ENCODE measurements around the gene BICRA. TPM values are rescaled to one million over a fixed set of nuclear protein-coding genes. Genes with fewer than 3 reads are reported as not detected.
A peak's percentile ranks its signal among the peaks of the same experiment; 100 is the strongest.

Gene BICRA
- total and polyA plus RNA-seq, 2 experiments from 2014 or later: 3.0 to 13.5 TPM

- no peak for TF ChIP-seq CTCF (IDR thresholded peaks at IDR 0.05; ENCODE audit: low read depth, low read length)
- Histone ChIP-seq H3K27ac (no peak overlapping the region), H3K36me3 (peaks cover 20% of the 10 kb centered on the region), H3K9me3 (ENCODE audit: low read depth) (no peaks in the 10 kb centered on the region), H3K4me1 (ENCODE audit: low read depth) (no peaks in the 10 kb centered on the region), H3K4me3 (no peak overlapping the region), H3K27me3 (no peaks in the 10 kb centered on the region)
- no peak for DNase-seq (ENCODE audit: low read depth in 1 of 2, low spot score in 1 of 2)
Observed at GRCh38 chr19:47698631-47699359, 89.9 kb downstream of the BICRA start.

- DNase-seq (ENCODE audit: low read depth in 1 of 2, low spot score in 1 of 2): peak; percentile 47 to 60
- Histone ChIP-seq H3K9me3 (ENCODE audit: low read depth) (no peaks in the 10 kb centered on the region), H3K27ac (no peak overlapping the region), H3K4me3 (no peak overlapping the region), H3K27me3 (no peaks in the 10 kb centered on the region), H3K4me1 (ENCODE audit: low read depth) (no peaks in the 10 kb centered on the region), H3K36me3 (peaks cover 20% of the 10 kb centered on the region)
- peak; percentile 83 for TF ChIP-seq CTCF (IDR thresholded peaks at IDR 0.05; ENCODE audit: low read depth, low read length)
Observed at GRCh38 chr19:47699360-47699917, 90.5 kb downstream of the BICRA start.

- no peak for TF ChIP-seq CTCF (IDR thresholded peaks at IDR 0.05; ENCODE audit: low read depth, low read length)
- no peaks in the 10 kb centered on the region for H3K9me3 ChIP-seq (ENCODE audit: low read depth)
- H3K36me3 ChIP-seq: peaks cover 20% of the 10 kb centered on the region
- no peak for DNase-seq (ENCODE audit: low read depth in 1 of 2, low spot score in 1 of 2)
- H3K27ac ChIP-seq: no peak overlapping the region
- H3K4me3 ChIP-seq: no peak overlapping the region
- H3K27me3 ChIP-seq: no peaks in the 10 kb centered on the region
- no peaks in the 10 kb centered on the region for H3K4me1 ChIP-seq (ENCODE audit: low read depth)
Observed at GRCh38 chr19:47700934-47701716, 92.2 kb downstream of the BICRA start.

- H3K4me1 ChIP-seq (ENCODE audit: low read depth): no peaks in the 10 kb centered on the region
- H3K9me3 ChIP-seq (ENCODE audit: low read depth): no peaks in the 10 kb centered on the region
- no peak for TF ChIP-seq CTCF (IDR thresholded peaks at IDR 0.05; ENCODE audit: low read depth, low read length)
- no peaks in the 10 kb centered on the region for H3K27me3 ChIP-seq
- no peak for DNase-seq (ENCODE audit: low read depth in 1 of 2, low spot score in 1 of 2)
- no peak overlapping the region for H3K27ac ChIP-seq
- peaks cover 20% of the 10 kb centered on the region for H3K36me3 ChIP-seq
- no peak overlapping the region for H3K4me3 ChIP-seq
Observed at GRCh38 chr19:47701717-47702552, 93.0 kb downstream of the BICRA start.

GRCh38 chr19:47702671-47703070 is 93.7 kb downstream of the BICRA start:
- H3K27me3 ChIP-seq: no peaks in the 10 kb centered on the region
- no peak for TF ChIP-seq CTCF (IDR thresholded peaks at IDR 0.05; ENCODE audit: low read depth, low read length)

More at GRCh38 chr19:47702671-47703070, 93.7 kb downstream of the BICRA start:
- H3K27ac ChIP-seq: no peak overlapping the region
- DNase-seq (ENCODE audit: low read depth in 1 of 2, low spot score in 1 of 2): no peak
- peaks cover 20% of the 10 kb centered on the region for H3K36me3 ChIP-seq
- H3K9me3 ChIP-seq (ENCODE audit: low read depth): no peaks in the 10 kb centered on the region
- no peaks in the 10 kb centered on the region for H3K4me1 ChIP-seq (ENCODE audit: low read depth)
- H3K4me3 ChIP-seq: no peak overlapping the region

All from cardiac muscle cell (in vitro differentiated cells and primary cell).